Epithelial cell of esophagus (primary cell): ENCODE measurements around the gene SLC9A1.

ENCODE experiments used
- DNase-seq: peaks from one replicate; pipeline ENCODE4 v3.0.0; 2010; ENCODE audit warnings: low read depth
- H3K4me3 ChIP-seq: 2 replicates; pipeline ENCODE4 v1.5.1; 2011; ENCODE audit warnings: mild to moderate bottlenecking, low read length, control low read depth
- CTCF ChIP-seq: IDR thresholded peaks from 2 replicates; pipeline ENCODE4 v1.5.1; 2011; ENCODE audit warnings: low read depth, mild to moderate bottlenecking, low read length, control low read depth, inconsistent platforms; ENCODE audit not compliant: insufficient read depth; ENCODE audit errors: missing control alignments

Gene SLC9A1

GRCh38 chr1:27147842-27148518 lies 6.9 kb downstream of the SLC9A1 start:
- DNase-seq: no peak
- H3K4me3 ChIP-seq: no peak overlapping the region
- no peak for TF ChIP-seq CTCF

- no peak overlapping the region for H3K4me3 ChIP-seq
- TF ChIP-seq CTCF: no peak
- peak; percentile 91 for DNase-seq
These were observed 9.0 kb downstream of the SLC9A1 start for GRCh38 chr1:27145934-27146354.

GRCh38 chr1:27144920-27145661 lies 9.8 kb downstream of the SLC9A1 start:
- DNase-seq: no peak
- no peak for TF ChIP-seq CTCF
- H3K4me3 ChIP-seq: no peak overlapping the region

DNA sequence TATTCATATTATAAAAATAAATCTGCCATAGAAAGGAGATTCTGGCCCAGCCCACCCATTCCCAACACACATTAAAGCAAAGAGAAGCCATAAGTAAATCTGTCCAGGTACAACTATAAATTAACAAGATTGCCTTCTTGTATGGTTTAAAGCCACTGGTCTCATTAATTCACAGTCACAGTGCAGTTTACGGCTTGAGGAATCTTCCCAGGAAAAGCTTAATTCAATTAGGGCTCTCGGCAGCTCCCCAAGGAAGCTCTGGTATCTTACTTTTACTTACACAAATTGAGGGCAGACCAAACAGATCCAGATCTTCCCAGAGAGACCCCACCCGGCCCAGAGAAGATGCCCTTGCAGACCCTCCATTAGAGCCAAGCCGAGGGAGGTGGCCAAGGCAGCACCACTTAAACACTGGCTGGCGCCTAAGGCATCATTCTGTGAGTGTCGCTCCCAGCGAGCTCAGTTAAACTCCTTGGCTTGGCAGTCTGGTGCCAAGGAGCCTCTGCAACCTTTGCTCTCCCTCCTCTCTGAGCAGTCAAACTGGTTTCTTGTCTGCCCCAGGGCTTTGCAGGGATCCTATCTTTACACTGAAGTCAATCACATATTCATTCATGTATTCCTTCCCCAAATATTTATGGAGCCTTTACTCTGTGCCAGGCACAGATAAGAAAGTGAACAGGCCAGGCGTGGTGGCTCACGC lies 10.7 kb downstream of the SLC9A1 start:
- H3K4me3 ChIP-seq: no peak overlapping the region
- TF ChIP-seq CTCF: no peak
- peak; percentile 86 for DNase-seq

- TF ChIP-seq CTCF: no peak
- no peak overlapping the region for H3K4me3 ChIP-seq
- no peak for DNase-seq
These were observed 11.5 kb downstream of the SLC9A1 start for GRCh38 chr1:27143401-27143800.

DNA sequence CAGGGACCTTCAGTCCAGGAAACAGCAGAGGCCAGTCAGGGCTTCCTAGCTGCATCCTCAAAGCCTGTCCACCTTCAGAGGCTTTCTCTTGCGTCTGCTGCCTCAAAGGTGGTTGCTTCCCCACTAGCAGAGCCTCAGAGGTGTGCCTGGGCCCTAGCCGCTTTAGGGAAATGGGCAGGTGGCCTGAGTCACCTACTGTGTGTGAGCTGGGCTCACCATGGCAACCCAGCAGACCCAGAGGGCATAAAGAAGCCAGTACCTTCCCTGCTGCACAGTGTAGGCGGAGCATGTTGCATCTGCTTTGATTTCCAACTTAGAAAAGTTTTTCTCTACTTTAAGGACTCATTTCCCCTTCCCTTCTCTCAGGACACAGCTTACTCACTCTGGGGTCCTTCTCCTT lies 12.5 kb downstream of the SLC9A1 start:
- TF ChIP-seq CTCF: no peak
- H3K4me3 ChIP-seq: no peak overlapping the region
- DNase-seq: peak; percentile 94
